Testis (tissue), 3 donors: ENCODE data around the gene ABLIM3. TPM values are rescaled to one million over a fixed set of nuclear protein-coding genes. Genes with fewer than 3 reads are reported as not detected.

ENCODE experiments used
- DNase-seq: peaks from one replicate; pipeline ENCODE4 v3.0.0-alpha.2; 2019
- H3K27ac ChIP-seq, 2 donors: fragments of 200-600 bp; sonication (generic); one replicate each; pipeline ENCODE4 v1.5.1; 2019
- H3K27me3 ChIP-seq: fragments of 200-600 bp; sonication (generic); one replicate; pipeline ENCODE4 v1.5.1; 2019
- H3K36me3 ChIP-seq: fragments of 200-600 bp; sonication (generic); one replicate; pipeline ENCODE4 v1.5.1; 2017; ENCODE audit warnings: low read depth; ENCODE audit errors: missing control alignments
- H3K4me1 ChIP-seq: fragments of 200-600 bp; sonication (generic); one replicate; pipeline ENCODE4 v1.5.1; 2019
- H3K4me3 ChIP-seq, 2 donors: fragments of 200-600 bp; sonication (generic); one replicate each; pipeline ENCODE4 v1.5.1; 2017 to 2019
- H3K9me3 ChIP-seq: fragments of 200-600 bp; sonication (generic); one replicate; pipeline ENCODE4 v1.5.1; 2017
- CTCF ChIP-seq, 3 experiments: fragments of 450-650 bp in 2 of 3; fragments of 200-600 bp in 1 of 3; sonication (generic) in 1 of 3; IDR thresholded peaks; one replicate each; pipeline ENCODE4 v1.5.1; 2016 to 2019; ENCODE audit warnings: antibody characterized with exemption in 3 of 3, mild to moderate bottlenecking in 2 of 3, moderate library complexity in 1 of 3
- POLR2A ChIP-seq: fragments of 450-650 bp; IDR thresholded peaks from one replicate; pipeline ENCODE4 v1.6.1; 2017; ENCODE audit warnings: antibody characterized with exemption, mild to moderate bottlenecking, moderate library complexity
- WGBS, 2 donors: methylation state at CpG; one replicate each; pipeline ENCODE4 v1.1.5; 2018; 5-methylcytosine and 5-hydroxymethylcytosine counted together
- intact Hi-C: fragments of 100-400 bp; cut with DNase I; formaldehyde crosslinking; loops from one replicate; pipeline ENCODE4 v1.15.1; 2023; ENCODE audit warnings: low total_unique reads
- polyA plus RNA-seq: library from polyadenylated mRNA; stranded (reverse); fragments of 350-450 nt; fragmentation: Illumina TruSeq; extraction: RNeasy Lipid Tissue Mini Kit (QIAGEN cat#74804); gene quantifications from one replicate; pipeline ENCODE4 v1.2.3, GENCODE V29; 2014; ENCODE audit warnings: low read depth, low replicate concordance; ENCODE audit not compliant: insufficient read depth
- total RNA-seq, 2 donors: library from RNA; depleted of rRNA; stranded (reverse); fragments of >200 nt; gene quantifications; one replicate each; pipeline ENCODE4 v1.2.3, GENCODE V29; 2016

ABLIM3 gene
- total and polyA plus RNA-seq, 3 donors from 2014 or later: 5.6 to 8.9 (median 7.6) TPM

GRCh38 chr5:149143470-149143869, 2.2 kb downstream of the ABLIM3 start:
- no peak for TF ChIP-seq CTCF (IDR thresholded peaks at IDR 0.05)
- TF ChIP-seq POLR2A: no peak
- intact Hi-C loops: no loop called here
- no peaks in the 10 kb centered on the region for H3K9me3 ChIP-seq
- no peak for DNase-seq
- no peaks in the 10 kb centered on the region for H3K4me1 ChIP-seq
- H3K27ac ChIP-seq: no peak overlapping the region
- no peaks in the 10 kb centered on the region for H3K36me3 ChIP-seq
- H3K4me3 ChIP-seq: no peak overlapping the region
- WGBS, 2 donors: 63 to 64% methylated on average over 2 of the region's 2 CpGs
- H3K27me3 ChIP-seq: no peaks in the 10 kb centered on the region

DNA sequence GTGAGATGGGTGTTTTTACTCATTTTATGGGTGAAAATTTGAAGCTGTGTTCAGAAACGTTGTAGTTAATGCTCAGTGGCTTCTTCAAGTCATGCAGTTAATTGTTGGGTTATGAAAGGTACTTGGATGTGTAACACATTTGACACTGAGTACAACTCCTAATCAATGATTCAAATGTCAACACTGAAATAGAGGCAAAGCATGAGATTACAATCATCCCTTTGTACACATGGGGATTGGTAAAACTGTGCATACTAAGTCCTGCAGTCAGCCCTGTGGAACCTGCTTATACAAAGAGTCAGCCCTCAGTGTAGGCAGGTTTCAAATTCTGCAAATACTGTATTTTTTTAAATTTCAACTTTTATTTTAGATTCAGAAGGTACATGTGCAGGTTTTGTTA, 3.3 kb downstream of the ABLIM3 start:
- H3K27me3 ChIP-seq: no peaks in the 10 kb centered on the region
- H3K4me3 ChIP-seq: no peak overlapping the region
- H3K36me3 ChIP-seq: no peaks in the 10 kb centered on the region
- no peak overlapping the region for H3K27ac ChIP-seq
- no peak for DNase-seq
- 69 to 74% methylated on average over 1 of the region's 1 CpG for WGBS, 2 donors
- no peaks in the 10 kb centered on the region for H3K9me3 ChIP-seq
- TF ChIP-seq POLR2A (no peak), CTCF (IDR thresholded peaks at IDR 0.05) (no peak)
- no peaks in the 10 kb centered on the region for H3K4me1 ChIP-seq
- intact Hi-C loops: no loop called here

DNA sequence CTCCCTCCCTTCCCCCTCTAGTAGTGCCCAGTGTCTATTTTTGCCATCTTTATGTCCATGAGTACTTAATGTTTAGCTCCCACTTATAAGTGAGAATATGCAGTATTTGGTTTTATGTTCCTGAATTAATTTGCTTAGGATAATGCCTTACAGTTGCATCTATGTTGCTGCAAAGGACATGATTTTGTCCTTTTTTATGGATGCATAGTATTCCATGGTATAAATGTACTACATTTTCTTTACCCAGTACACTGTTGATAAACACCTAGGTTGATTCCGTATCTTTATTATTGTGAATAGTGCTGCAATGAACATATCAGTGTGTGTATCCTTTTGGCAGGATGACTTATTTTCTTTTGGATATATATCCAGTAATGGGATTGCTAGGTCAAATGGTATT, 3.8 kb downstream of the ABLIM3 start:
- Histone ChIP-seq H3K27me3 (no peaks in the 10 kb centered on the region), H3K9me3 (no peaks in the 10 kb centered on the region), H3K4me1 (no peaks in the 10 kb centered on the region), H3K36me3 (no peaks in the 10 kb centered on the region), H3K27ac (no peak overlapping the region), H3K4me3 (no peak overlapping the region)
- intact Hi-C loops: no loop called here
- 93 to 95% methylated on average over 1 of the region's 1 CpG for WGBS, 2 donors
- TF ChIP-seq CTCF (IDR thresholded peaks at IDR 0.05): no peak
- TF ChIP-seq POLR2A: no peak
- DNase-seq: no peak

DNA sequence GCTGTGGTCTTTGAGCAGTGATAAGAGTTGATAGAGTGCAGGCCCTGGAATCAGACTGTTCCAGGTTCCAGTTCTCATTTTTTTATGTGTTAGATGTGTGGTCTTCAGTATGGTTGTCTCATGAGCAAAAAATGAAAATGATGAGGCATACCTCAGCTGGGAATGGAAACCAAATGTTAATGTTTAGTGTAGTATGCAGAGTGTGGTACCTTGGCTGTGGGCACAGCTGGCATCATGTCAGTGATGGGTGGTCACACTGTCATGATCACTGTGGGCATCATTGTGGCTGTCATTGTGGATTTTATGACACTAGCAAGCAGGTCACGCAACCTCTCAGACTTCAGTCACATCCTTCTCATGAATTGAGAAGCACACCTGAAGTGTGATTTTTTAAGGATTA, 6.4 kb downstream of the ABLIM3 start:
- WGBS, 2 donors: 100% methylated on average over 1 of the region's 1 CpG

More for the DNA sequence above, 6.4 kb downstream of the ABLIM3 start:
- TF ChIP-seq POLR2A: no peak
- no peak for TF ChIP-seq CTCF (IDR thresholded peaks at IDR 0.05)
- Histone ChIP-seq H3K36me3 (no peaks in the 10 kb centered on the region), H3K27ac (no peak overlapping the region), H3K27me3 (no peaks in the 10 kb centered on the region), H3K4me1 (no peaks in the 10 kb centered on the region), H3K9me3 (no peaks in the 10 kb centered on the region), H3K4me3 (no peak overlapping the region)
- no peak for DNase-seq
- intact Hi-C loops: no loop called here
